Glomerular visceral epithelial cell (primary cell): ENCODE data around the gene PCSK9.
"Not testable (repeated sequence)": the region's sequence is repeated elsewhere in the genome, so short reads cannot be mapped to it uniquely, and the experiment has no call there.

Experiments used
- DNase-seq: peaks from one replicate; pipeline ENCODE4 v3.0.0-alpha.2; 2016; ENCODE audit errors: extremely low spot score

PCSK9 gene

GRCh38 chr1:55079651-55080050, 40.3 kb downstream of the PCSK9 start:
- DNase-seq = no peak

GRCh38 chr1:55081188-55081904, 42.0 kb downstream of the PCSK9 start:
- peak; percentile 54 for DNase-seq

- DNase-seq = no peak
Measured at GRCh38 chr1:55081905-55082296, 42.6 kb downstream of the PCSK9 start.

- DNase-seq = no peak
Measured at GRCh38 chr1:55084257-55084656, 44.9 kb downstream of the PCSK9 start.

GRCh38 chr1:55087439-55087838, 48.1 kb downstream of the PCSK9 start:
- no peak for DNase-seq

- no peak for DNase-seq
Measured at GRCh38 chr1:55088413-55088812, 49.1 kb downstream of the PCSK9 start.

GRCh38 chr1:55089683-55090082, 50.3 kb downstream of the PCSK9 start:
- DNase-seq = no peak

- no peak for DNase-seq
Measured at GRCh38 chr1:55092475-55092874, 53.1 kb downstream of the PCSK9 start.

- no peak for DNase-seq
Measured at GRCh38 chr1:55095095-55095494, 55.7 kb downstream of the PCSK9 start.

- no peak for DNase-seq
Measured at GRCh38 chr1:55103891-55104290, 64.5 kb downstream of the PCSK9 start.

GRCh38 chr1:55107101-55107500, 67.8 kb downstream of the PCSK9 start:
- no peak for DNase-seq

GRCh38 chr1:55109005-55109404, 69.7 kb downstream of the PCSK9 start:
- not testable (repeated sequence) for DNase-seq
